ENCODE measurements around the gene USP35. TPM values are rescaled to one million over a fixed set of nuclear protein-coding genes. Genes with fewer than 3 reads are reported as not detected.
"Not testable (repeated sequence)": the region's sequence is repeated elsewhere in the genome, so short reads cannot be mapped to it uniquely, and the experiment has no call there.

The USP35 gene
- polyA plus RNA-seq, 1 of the 3 experiments (the other 2 are of a cell fraction): 8.4 TPM

DNA sequence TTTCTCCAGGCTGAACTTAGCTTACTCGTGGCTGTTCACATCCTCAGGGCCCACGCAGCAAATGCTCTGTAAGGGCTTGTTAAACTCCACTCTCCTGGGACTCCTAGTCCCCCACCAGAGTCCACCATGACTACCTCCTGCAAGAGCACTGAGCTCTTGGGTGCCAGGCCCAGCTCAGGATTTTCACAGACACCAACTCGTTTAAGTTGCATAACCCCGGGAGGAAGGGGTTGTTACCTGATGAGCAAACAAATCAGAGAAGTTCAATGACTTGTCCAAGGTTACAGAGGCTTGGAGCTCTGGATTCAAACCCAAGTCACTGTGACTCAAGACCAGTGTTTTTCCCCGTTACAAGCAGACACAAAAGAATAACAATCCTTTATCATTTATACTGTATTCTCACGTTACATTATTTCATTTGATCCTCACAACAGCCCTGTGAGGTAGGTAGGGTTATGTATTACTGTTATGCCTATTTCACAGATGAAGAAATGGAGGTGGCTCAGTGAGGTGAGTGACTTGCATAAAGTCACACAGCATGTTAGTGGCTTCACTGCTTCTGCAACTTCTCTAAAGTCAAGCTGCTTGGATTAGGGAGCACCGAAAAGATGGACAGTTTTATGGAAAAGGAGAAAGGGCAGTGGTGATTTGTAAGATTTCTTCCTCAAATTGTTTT is 17.7 kb upstream of the USP35 start:
- DNase-seq: no peak
- Histone ChIP-seq H3K36me3 (replicated peaks in 1 of 2; ENCODE audit: control insufficient read depth in 1 of 2, insufficient read depth in 2 of 2, low read length in 1 of 2) (peaks cover 0 to 24% of the 10 kb centered on the region in 2 experiments), H4K20me1 (ENCODE audit: insufficient read depth) (no peaks in the 10 kb centered on the region), H3K27me3 (ENCODE audit: insufficient read depth) (no peaks in the 10 kb centered on the region), H3K4me2 (no peak overlapping the region), H3K4me3 (ENCODE audit: low read depth in 2 of 2, low read length in 1 of 2) (no peak overlapping the region), H3K27ac (ENCODE audit: low read depth in 2 of 2, low read length in 1 of 2) (no peak overlapping the region), H3K9ac (no peak overlapping the region), H3K4me1 (ENCODE audit: control insufficient read depth in 1 of 2, insufficient read depth in 2 of 2, low read depth in 1 of 2, low read length in 1 of 2) (peaks cover 0 to 22% of the 10 kb centered on the region in 2 experiments; a peak in 1 of 4 replicates), H2AFZ (ENCODE audit: low read depth) (no peak overlapping the region), H3K9me3 (no peaks in the 10 kb centered on the region), H3K79me2 (ENCODE audit: insufficient read depth) (no peaks in the 10 kb centered on the region), H3K9me2 (no peaks in the 10 kb centered on the region), H3F3A (replicated peaks; ENCODE audit: insufficient read depth) (no peaks in the 10 kb centered on the region)
- CTCF ChIA-PET: no interaction called here
- POLR2A ChIA-PET: no interaction called here
- WGBS (ENCODE audit: low lambda C conversion rate): 94% methylated on average over 7 of the region's 7 CpGs
- TF ChIP-seq MEF2A (IDR thresholded peaks at IDR 0.05; ENCODE audit: borderline replicate concordance, low read depth): no peak
- TF ChIP-seq TEAD4 (IDR thresholded peaks at IDR 0.05; ENCODE audit: borderline replicate concordance, insufficient read depth): no peak
- TF ChIP-seq NFIC (IDR thresholded peaks at IDR 0.05; ENCODE audit: borderline replicate concordance): no peak
- no peak for TF ChIP-seq NRF1 (IDR thresholded peaks at IDR 0.05; ENCODE audit: low read depth, low read length)
- TF ChIP-seq YY1 (IDR thresholded peaks at IDR 0.05; ENCODE audit: low read depth): no peak

DNA sequence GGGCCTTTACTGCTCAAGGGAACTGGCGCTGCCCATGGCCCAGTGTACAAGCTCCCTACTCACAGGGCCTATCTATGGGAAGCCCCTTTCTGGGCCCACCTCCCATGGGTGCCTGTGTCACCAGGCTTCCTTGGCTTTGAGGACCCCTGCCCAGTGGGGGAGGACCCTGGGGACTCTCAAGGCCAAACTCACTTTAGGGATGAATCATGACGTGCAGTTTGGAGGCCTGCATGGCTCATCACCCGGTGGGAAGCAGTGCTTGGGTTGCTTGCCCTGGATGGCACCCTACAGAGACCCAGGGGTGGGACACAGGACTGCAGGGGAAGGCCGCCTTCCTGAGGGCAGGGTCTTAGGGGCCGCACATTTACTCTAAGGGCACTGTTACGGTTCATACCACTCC is 16.8 kb upstream of the USP35 start:
- no peaks in the 10 kb centered on the region for H3K27me3 ChIP-seq (ENCODE audit: insufficient read depth)
- no peaks in the 10 kb centered on the region for H3F3A ChIP-seq (replicated peaks; ENCODE audit: insufficient read depth)
- no peaks in the 10 kb centered on the region for H3K79me2 ChIP-seq (ENCODE audit: insufficient read depth)
- no peak for TF ChIP-seq MXI1 (IDR thresholded peaks at IDR 0.05; ENCODE audit: low read depth, low read length)
- TF ChIP-seq EZH2phosphoT487 (IDR thresholded peaks at IDR 0.05; ENCODE audit: borderline replicate concordance, low read depth): no peak
- TF ChIP-seq TAF1 (IDR thresholded peaks at IDR 0.05; ENCODE audit: borderline replicate concordance, low read depth, low read length): no peak
- TF ChIP-seq, protein P1, sequence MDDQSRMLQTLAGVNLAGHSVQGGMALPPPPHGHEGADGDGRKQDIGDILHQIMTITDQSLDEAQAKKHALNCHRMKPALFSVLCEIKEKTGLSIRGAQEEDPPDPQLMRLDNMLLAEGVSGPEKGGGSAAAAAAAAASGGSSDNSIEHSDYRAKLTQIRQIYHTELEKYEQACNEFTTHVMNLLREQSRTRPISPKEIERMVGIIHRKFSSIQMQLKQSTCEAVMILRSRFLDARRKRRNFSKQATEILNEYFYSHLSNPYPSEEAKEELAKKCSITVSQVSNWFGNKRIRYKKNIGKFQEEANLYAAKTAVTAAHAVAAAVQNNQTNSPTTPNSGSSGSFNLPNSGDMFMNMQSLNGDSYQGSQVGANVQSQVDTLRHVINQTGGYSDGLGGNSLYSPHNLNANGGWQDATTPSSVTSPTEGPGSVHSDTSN (IDR thresholded peaks at IDR 0.05): no peak
- TF ChIP-seq TEAD4 (IDR thresholded peaks at IDR 0.05; ENCODE audit: borderline replicate concordance, insufficient read depth): no peak
- TF ChIP-seq RFX5 (IDR thresholded peaks at IDR 0.05; ENCODE audit: low read length): no peak
- no peak for TF ChIP-seq ELF1 (IDR thresholded peaks at IDR 0.05)
- no peak for TF ChIP-seq MEF2A (IDR thresholded peaks at IDR 0.05; ENCODE audit: borderline replicate concordance, low read depth)
- no peak for TF ChIP-seq TCF12 (IDR thresholded peaks at IDR 0.05)
- TF ChIP-seq YY1 (IDR thresholded peaks at IDR 0.05; ENCODE audit: low read depth): no peak
- no peak for TF ChIP-seq GATA2 (CRISPR knock-in tag; IDR thresholded peaks at IDR 0.05)
- TF ChIP-seq, protein P2, sequence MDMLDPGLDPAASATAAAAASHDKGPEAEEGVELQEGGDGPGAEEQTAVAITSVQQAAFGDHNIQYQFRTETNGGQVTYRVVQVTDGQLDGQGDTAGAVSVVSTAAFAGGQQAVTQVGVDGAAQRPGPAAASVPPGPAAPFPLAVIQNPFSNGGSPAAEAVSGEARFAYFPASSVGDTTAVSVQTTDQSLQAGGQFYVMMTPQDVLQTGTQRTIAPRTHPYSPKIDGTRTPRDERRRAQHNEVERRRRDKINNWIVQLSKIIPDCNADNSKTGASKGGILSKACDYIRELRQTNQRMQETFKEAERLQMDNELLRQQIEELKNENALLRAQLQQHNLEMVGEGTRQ (IDR thresholded peaks at IDR 0.05; ENCODE audit: borderline replicate concordance, low read depth, low read length): no peak
- no peaks in the 10 kb centered on the region for H4K20me1 ChIP-seq (ENCODE audit: insufficient read depth)
- H2AFZ ChIP-seq (ENCODE audit: low read depth): no peak overlapping the region
- no peak overlapping the region for H3K9ac ChIP-seq
- H3K9me2 ChIP-seq: no peaks in the 10 kb centered on the region
- DNase-seq: no peak
- H3K27ac ChIP-seq (ENCODE audit: low read depth in 2 of 2, low read length in 1 of 2): no peak overlapping the region
- H3K9me3 ChIP-seq: no peaks in the 10 kb centered on the region
- POLR2A ChIA-PET: no interaction called here
- H3K4me1 ChIP-seq (ENCODE audit: control insufficient read depth in 1 of 2, insufficient read depth in 2 of 2, low read depth in 1 of 2, low read length in 1 of 2): peaks cover 0 to 18% of the 10 kb centered on the region in 2 experiments; a peak in 1 of 4 replicates
- WGBS (ENCODE audit: low lambda C conversion rate): 94% methylated on average over 4 of the region's 6 CpGs
- no peak overlapping the region for H3K4me3 ChIP-seq (ENCODE audit: low read depth in 2 of 2, low read length in 1 of 2)
- CTCF ChIA-PET: no interaction called here
- H3K36me3 ChIP-seq (replicated peaks in 1 of 2; ENCODE audit: control insufficient read depth in 1 of 2, insufficient read depth in 2 of 2, low read length in 1 of 2): peaks cover 0 to 24% of the 10 kb centered on the region in 2 experiments
- H3K4me2 ChIP-seq: no peak overlapping the region

DNA sequence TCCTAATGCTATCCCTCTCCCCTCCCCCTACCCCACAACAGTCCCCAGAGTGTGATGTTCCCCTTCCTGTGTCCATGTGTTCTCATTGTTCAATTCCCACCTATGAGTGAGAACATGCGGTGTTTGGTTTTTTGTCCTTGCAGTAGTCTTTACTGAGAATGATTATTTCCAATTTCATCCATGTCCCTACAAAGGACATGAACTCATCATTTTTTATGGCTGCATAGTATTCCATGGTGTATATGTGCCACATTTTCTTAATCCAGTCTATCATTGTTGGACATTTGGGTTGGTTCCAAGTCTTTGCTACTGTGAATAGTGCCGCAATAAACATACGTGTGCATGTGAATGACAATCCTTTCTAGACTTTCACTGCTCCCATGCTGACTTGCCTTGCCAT is 12.9 kb upstream of the USP35 start:
- DNase-seq; H3K4me2 ChIP-seq; CTCF ChIA-PET; H3K4me1 ChIP-seq (ENCODE audit: control insufficient read depth in 1 of 2, insufficient read depth in 2 of 2, low read depth in 1 of 2, low read length in 1 of 2); H3K9ac ChIP-seq; H3K4me3 ChIP-seq (ENCODE audit: low read depth in 2 of 2, low read length in 1 of 2); H2AFZ ChIP-seq (ENCODE audit: low read depth); H4K20me1 ChIP-seq (ENCODE audit: insufficient read depth); H3K79me2 ChIP-seq (ENCODE audit: insufficient read depth); H3K27me3 ChIP-seq (ENCODE audit: insufficient read depth); POLR2A ChIA-PET; H3K9me3 ChIP-seq; H3K9me2 ChIP-seq; H3K27ac ChIP-seq (ENCODE audit: low read depth in 2 of 2, low read length in 1 of 2); H3F3A ChIP-seq (replicated peaks; ENCODE audit: insufficient read depth): not testable (repeated sequence)
- WGBS (ENCODE audit: low lambda C conversion rate): 100% methylated on average over 3 of the region's 3 CpGs
- peaks cover 0 to 24% of the 10 kb centered on the region in 2 experiments for H3K36me3 ChIP-seq (replicated peaks in 1 of 2; ENCODE audit: control insufficient read depth in 1 of 2, insufficient read depth in 2 of 2, low read length in 1 of 2)

Measured in SK-N-SH (cell line).